GM12891 (cell line): ENCODE results near the gene LPIN1.

Source experiments
- POLR2A ChIP-seq: IDR thresholded peaks from 2 replicates; pipeline ENCODE4 v1.6.1; 2011; ENCODE audit warnings: low read depth, low read length, control low read depth
- POLR2AphosphoS5 ChIP-seq: IDR thresholded peaks from 2 replicates; pipeline ENCODE4 v1.6.1; 2011; ENCODE audit warnings: low read depth, low read length, control low read depth
- POU2F2 ChIP-seq: IDR thresholded peaks from 2 replicates; pipeline ENCODE4 v1.6.1; 2011; ENCODE audit warnings: low read depth, mild to moderate bottlenecking, control low read depth, low read length, moderate library complexity

GRCh38 chr2:11748018-11748860, 1.8 kb downstream of the LPIN1 start:
- TF ChIP-seq POLR2A (no peak), POU2F2 (no peak), POLR2AphosphoS5 (no peak)
